Gastroesophageal sphincter (tissue), 4 donors: Measurements from ENCODE around the gene APOBEC3C. TPM values are rescaled to one million over a fixed set of nuclear protein-coding genes. Genes with fewer than 3 reads are reported as not detected.
"Not testable (repeated sequence)": the region's sequence is repeated elsewhere in the genome, so short reads cannot be mapped to it uniquely, and the experiment has no call there.

ENCODE experiments used
- ATAC-seq: fragments of 150-250 bp; one replicate; pipeline ENCODE4 v1.9.1; 2016; ENCODE audit warnings: mild to moderate bottlenecking, moderate library complexity
- H3K27ac ChIP-seq, 4 donors: fragments of 200-600 bp; sonication (generic) in 3 of 4; 1 replicate in 3 of 4; 2 replicates in 1 of 4; pipeline ENCODE4 v1.5.1; 2016 to 2019
- H3K27me3 ChIP-seq: fragments of 200-600 bp; sonication (generic); one replicate; pipeline ENCODE4 v1.5.1; 2019
- H3K36me3 ChIP-seq, 2 donors: fragments of 200-600 bp; sonication (generic); one replicate each; pipeline ENCODE4 v1.5.1; 2019; ENCODE audit warnings: control low read depth in 1 of 2
- H3K4me1 ChIP-seq, 3 donors: fragments of 200-600 bp; sonication (generic); 1 replicate in 2 of 3; 2 replicates in 1 of 3; pipeline ENCODE4 v1.5.1; 2016 to 2019; ENCODE audit warnings: control low read depth in 2 of 3
- H3K4me3 ChIP-seq, 2 donors: fragments of 200-600 bp; sonication (generic); one replicate each; pipeline ENCODE4 v1.5.1; 2019; ENCODE audit warnings: mild to moderate bottlenecking in 1 of 2, moderate library complexity in 1 of 2
- H3K9me3 ChIP-seq, 3 donors: fragments of 200-600 bp; sonication (generic); one replicate each; pipeline ENCODE4 v1.5.1; 2017 to 2019; ENCODE audit warnings: control low read depth in 2 of 3
- CTCF ChIP-seq, 4 experiments: fragments of 200-600 bp in 2 of 4; fragments of 450-650 bp in 2 of 4; sonication (generic) in 1 of 4; IDR thresholded peaks; one replicate each; pipeline ENCODE4 v1.5.1; 2017 to 2019; ENCODE audit warnings: antibody characterized with exemption in 4 of 4, mild to moderate bottlenecking in 2 of 4, moderate library complexity in 2 of 4
- EP300 ChIP-seq: sonication (generic); formaldehyde crosslinking; IDR thresholded peaks from one replicate; pipeline ENCODE4 v1.6.1; 2017; ENCODE audit warnings: antibody characterized with exemption, mild to moderate bottlenecking
- POLR2A ChIP-seq, 2 donors: fragments of 450-650 bp; IDR thresholded peaks; one replicate each; pipeline ENCODE4 v1.6.1; 2017; ENCODE audit warnings: antibody characterized with exemption in 2 of 2, mild to moderate bottlenecking in 2 of 2, moderate library complexity in 1 of 2
- POLR2AphosphoS5 ChIP-seq: sonication (generic); formaldehyde crosslinking; IDR thresholded peaks from one replicate; pipeline ENCODE4 v1.6.1; 2017; ENCODE audit warnings: antibody characterized with exemption
- WGBS, 2 donors: methylation state at CpG; one replicate each; pipeline ENCODE4 v1.1.5; 2018; ENCODE audit warnings: low coverage in 1 of 2; 5-methylcytosine and 5-hydroxymethylcytosine counted together
- total RNA-seq, 4 donors: library from RNA; depleted of rRNA; stranded (reverse); fragments of >200 nt; gene quantifications; one replicate each; pipeline ENCODE4 v1.1.0, GENCODE V29; 2016

APOBEC3C gene
- total RNA-seq, 4 donors from 2014 or later: 7.9 to 14.0 (median 11.8) TPM

- H3K36me3 ChIP-seq: no peaks in the 10 kb centered on the region
- TF ChIP-seq POLR2AphosphoS5: no peak
- no peak for TF ChIP-seq CTCF (IDR thresholded peaks at IDR 0.05)
- TF ChIP-seq EP300: no peak
- TF ChIP-seq POLR2A (IDR thresholded peaks at IDR 0.05): no peak
- H3K4me3 ChIP-seq: no peak overlapping the region
- H3K4me1 ChIP-seq: no peaks in the 10 kb centered on the region
- 92 to 100% methylated on average over 5 to 7 of the region's 11 CpGs for WGBS, 2 donors
- peaks cover 12% of the 10 kb centered on the region for H3K27me3 ChIP-seq
- ATAC-seq: no peak
- H3K9me3 ChIP-seq: no peaks in the 10 kb centered on the region
- H3K27ac ChIP-seq: no peak overlapping the region
Measured at GRCh38 chr22:39055658-39056057, 41.6 kb downstream of the APOBEC3C start.

DNA sequence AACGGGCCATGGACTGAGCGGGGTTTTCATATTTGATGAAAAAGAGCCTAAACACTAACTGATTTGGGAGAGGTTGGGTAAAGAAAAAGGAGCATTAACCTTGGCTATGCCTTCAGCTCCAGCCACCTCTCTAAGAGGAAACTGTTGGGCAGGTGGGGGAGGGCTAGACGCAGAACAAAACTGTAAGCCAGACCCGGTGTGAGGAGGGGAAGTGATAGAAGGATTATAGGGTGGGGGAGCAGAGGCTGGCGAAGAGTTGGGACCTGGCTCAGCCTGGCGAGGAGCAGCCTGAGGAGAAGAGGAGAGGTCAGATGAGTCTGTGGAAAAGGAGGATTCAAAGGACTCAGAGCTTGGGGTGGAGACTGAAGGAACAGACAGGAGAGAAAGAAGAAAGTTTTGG lies 47.2 kb downstream of the APOBEC3C start:
- H3K27ac ChIP-seq, H3K4me1 ChIP-seq, H3K4me3 ChIP-seq, H3K36me3 ChIP-seq, H3K27me3 ChIP-seq, ATAC-seq, H3K9me3 ChIP-seq: not testable (repeated sequence)
- WGBS, 2 donors: 48 to 63% methylated on average over 2 to 6 of the region's 6 CpGs

DNA sequence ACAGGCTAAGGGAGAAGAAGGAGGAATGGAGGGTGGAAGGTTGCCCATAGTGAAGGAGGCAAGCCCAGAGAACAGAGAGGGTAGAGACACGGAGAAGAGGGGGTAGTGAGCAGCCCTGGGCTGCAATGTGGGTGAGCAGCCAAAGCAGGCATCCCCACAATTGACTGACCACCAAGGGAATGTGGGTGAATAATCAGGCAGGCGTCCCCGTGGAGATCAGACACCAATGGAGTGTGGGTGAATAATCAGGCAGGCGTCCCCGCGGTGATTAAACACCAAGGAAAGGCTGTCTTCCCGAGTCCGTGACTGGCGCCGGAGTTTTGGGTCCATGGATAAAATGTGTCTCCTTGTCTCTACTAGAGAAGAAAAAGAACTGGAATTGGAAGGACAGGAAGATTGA lies 47.9 kb downstream of the APOBEC3C start:
- WGBS, 2 donors: 72 to 85% methylated on average over 2 to 10 of the region's 10 CpGs
- not testable (repeated sequence) for H3K27me3 ChIP-seq

GRCh38 chr22:39063904-39064303 lies 49.8 kb downstream of the APOBEC3C start:
- H3K27me3 ChIP-seq, H3K27ac ChIP-seq, H3K4me3 ChIP-seq, H3K9me3 ChIP-seq, H3K36me3 ChIP-seq, ATAC-seq, H3K4me1 ChIP-seq: not testable (repeated sequence)
- 91 to 93% methylated on average over 5 to 8 of the region's 8 CpGs for WGBS, 2 donors

More for the DNA sequence above, 47.9 kb downstream of the APOBEC3C start:
- not testable (repeated sequence) for H3K9me3 ChIP-seq, H3K4me3 ChIP-seq, ATAC-seq, H3K36me3 ChIP-seq, H3K4me1 ChIP-seq, H3K27ac ChIP-seq

DNA sequence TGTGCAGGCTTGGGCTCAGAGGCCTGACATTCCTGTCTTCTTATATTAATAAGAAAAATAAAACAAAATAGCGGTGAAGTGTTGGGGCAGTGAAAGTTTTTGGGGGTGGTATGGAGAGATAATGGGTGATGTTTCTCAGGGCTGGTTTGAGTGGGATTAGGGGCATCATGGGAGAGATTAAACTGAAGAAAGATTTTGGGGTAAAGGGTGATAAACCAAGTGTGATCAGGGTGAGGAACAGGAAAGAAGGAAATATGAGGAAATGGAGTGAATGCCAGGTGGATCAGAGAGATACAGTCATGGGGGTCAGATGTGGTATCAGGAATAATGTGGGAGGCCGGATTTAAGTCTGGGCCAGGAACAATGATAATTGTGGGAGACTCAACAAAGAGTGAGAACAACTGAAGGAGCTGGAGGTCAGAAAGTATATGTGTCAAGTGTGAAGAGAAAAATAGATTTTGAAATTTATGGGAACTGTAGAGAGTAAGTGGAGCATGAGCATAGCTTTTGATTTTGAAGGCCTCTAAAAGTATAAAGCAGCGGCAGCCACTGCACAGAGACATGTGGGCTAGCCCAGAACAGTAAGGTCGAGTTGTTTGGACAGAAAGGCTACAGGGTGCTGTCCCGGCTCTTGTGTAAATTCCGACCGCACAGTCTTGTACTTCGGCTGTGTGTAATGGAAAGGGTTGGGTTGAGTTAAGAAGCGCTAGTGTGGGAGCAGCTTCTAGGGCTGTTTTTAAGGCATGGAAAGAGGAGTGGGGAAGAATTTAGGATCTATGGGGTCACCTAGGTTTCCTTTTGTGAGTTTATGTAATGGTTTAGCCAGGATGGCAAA lies 52.6 kb downstream of the APOBEC3C start:
- not testable (repeated sequence) for H3K9me3 ChIP-seq, H3K4me1 ChIP-seq, ATAC-seq, H3K27ac ChIP-seq, H3K27me3 ChIP-seq, H3K4me3 ChIP-seq, H3K36me3 ChIP-seq
- WGBS, 2 donors: 86 to 89% methylated on average over 3 to 9 of the region's 9 CpGs

- Histone ChIP-seq H3K4me1 (no peaks in the 10 kb centered on the region), H3K9me3 (no peaks in the 10 kb centered on the region), H3K36me3 (no peaks in the 10 kb centered on the region), H3K27ac (no peak overlapping the region), H3K27me3 (no peaks in the 10 kb centered on the region), H3K4me3 (no peak overlapping the region)
- ATAC-seq: no peak
- TF ChIP-seq POLR2AphosphoS5 (no peak), CTCF (IDR thresholded peaks at IDR 0.05) (no peak), EP300 (no peak)
- 68 to 84% methylated on average over 10 to 11 of the region's 13 CpGs for WGBS, 2 donors
Measured at GRCh38 chr22:39068033-39068785, 54.2 kb downstream of the APOBEC3C start.

Other genes with a start within 250 kb of the APOBEC3C start
- gene DNAL4, start 220.1 kb upstream of the APOBEC3C start, total RNA-seq: 10 to 100 TPM in 3 of 4 donors, 1 to 10 TPM in 1; 10.0 to 16.1 (median 14.6) TPM
- 10 to 100 TPM in 3 of 4 donors, 1 to 10 TPM in 1; 7.9 to 21.7 (median 12.5) TPM for gene NPTXR, start 170.2 kb upstream of the APOBEC3C start, total RNA-seq
- 100 to 1,000 TPM in 2 of 4 donors, 10 to 100 TPM in 2; 77.3 to 187 (median 105) TPM for gene CBX6, start 142.0 kb upstream of the APOBEC3C start, total RNA-seq
- 1 to 10 TPM in 1 of 4 donors, under 1 TPM in 1, not detected in 2; 0.35 to 4.4 TPM for gene APOBEC3A, start 56.6 kb upstream of the APOBEC3C start, total RNA-seq
- gene APOBEC3B, start 31.9 kb upstream of the APOBEC3C start, total RNA-seq: not detected
- gene APOBEC3D, start 6.9 kb downstream of the APOBEC3C start, total RNA-seq: 1 to 10 TPM in 3 of 4 donors, not detected in 1; 1.1 to 5.3 (median 1.2) TPM
- 1 to 10 TPM in 2 of 4 donors, under 1 TPM in 2; 0.57 to 4.0 (median 1.9) TPM for gene APOBEC3F, start 26.6 kb downstream of the APOBEC3C start, total RNA-seq
- 1 to 10 TPM; 3.2 to 8.3 (median 7.3) TPM for gene APOBEC3G, start 63.0 kb downstream of the APOBEC3C start, total RNA-seq
- not detected for gene APOBEC3H, start 83.0 kb downstream of the APOBEC3C start, total RNA-seq
- gene CBX7, start 138.4 kb downstream of the APOBEC3C start, total RNA-seq: 100 to 1,000 TPM; 102 to 223 (median 171) TPM
- 10 to 100 TPM in 3 of 4 donors, 1 to 10 TPM in 1; 7.1 to 27.9 (median 15.1) TPM for gene PDGFB, start 230.7 kb downstream of the APOBEC3C start, total RNA-seq